HepG2 (cell line): ENCODE measurements around the gene PSMB3. TPM values are rescaled to one million over a fixed set of nuclear protein-coding genes. Genes with fewer than 3 reads are reported as not detected.

Source experiments
- ELF3 ChIP-seq: IDR thresholded peaks from 2 replicates; pipeline ENCODE4 v1.6.1; 2016; ENCODE audit warnings: missing genetic modification reagents, missing compliant biosample characterization
- RBM22 ChIP-seq: fragments of 200-400 bp; formaldehyde crosslinking; optimal IDR thresholded peaks from 2 replicates; pipeline ENCODE3; 2017; ENCODE audit warnings: mild to moderate bottlenecking, low read length, moderate library complexity
- RNF219 ChIP-seq: sonication (generic); formaldehyde crosslinking; IDR thresholded peaks from 2 replicates; pipeline ENCODE4 v1.5.0; 2020; ENCODE audit warnings: mild to moderate bottlenecking, missing genetic modification reagents
- TAF15 ChIP-seq: fragments of 200-400 bp; formaldehyde crosslinking; IDR thresholded peaks from one replicate; pipeline ENCODE4 v1.6.1; 2018; ENCODE audit warnings: mild to moderate bottlenecking, low read depth, low read length; ENCODE audit not compliant: poor library complexity, severe bottlenecking
- ZBTB10 ChIP-seq: sonication (generic); formaldehyde crosslinking; IDR thresholded peaks from 2 replicates; pipeline ENCODE4 v1.4.0; 2020; ENCODE audit warnings: missing genetic modification reagents, borderline replicate concordance
- ZBTB42 ChIP-seq: sonication (generic); formaldehyde crosslinking; IDR thresholded peaks from 2 replicates; pipeline ENCODE4 v1.5.0; 2020; ENCODE audit warnings: mild to moderate bottlenecking, missing genetic modification reagents
- ZNF337 ChIP-seq: sonication (generic); formaldehyde crosslinking; IDR thresholded peaks from 2 replicates; pipeline ENCODE4 v1.5.1; 2020; ENCODE audit warnings: missing genetic modification reagents, low read depth, mild to moderate bottlenecking, borderline replicate concordance
- ZNF687 ChIP-seq: sonication (generic); formaldehyde crosslinking; IDR thresholded peaks from 2 replicates; pipeline ENCODE4 v1.5.1; 2020; ENCODE audit warnings: mild to moderate bottlenecking, missing genetic modification reagents, moderate library complexity
- polyA plus RNA-seq, 8 experiments: library from polyadenylated mRNA; depleted of rRNA in 3 of 8; stranded (reverse) in 7 of 8; unstranded in 1 of 8; fragments of >200 nt; fragmentation: Illumina TruSeq in 4 of 8; extraction: Trizol in 4 of 8; gene quantifications; 2 replicates each; pipeline versions ENCODE4 v1.2.1 to v1.2.3, GENCODE V29; 2011 to 2016; ENCODE audit warnings: low read depth in 4 of 8, missing spikeins in 1 of 8, mixed read lengths in 1 of 8; ENCODE audit not compliant: insufficient read depth in 1 of 8
- total RNA-seq, 5 experiments: library from RNA; depleted of rRNA; stranded (reverse); fragments of >200 nt; fragmentation: Illumina TruSeq; extraction: Trizol; gene quantifications; 2 replicates each; pipeline ENCODE4 v1.2.3, GENCODE V29; 2016; ENCODE audit warnings: low read depth in 1 of 5
- TF ChIP-seq, protein P1 (sequence below), 2 experiments: sonication (generic) in 1 of 2; formaldehyde crosslinking in 1 of 2; IDR thresholded peaks; 2 replicates each; pipeline versions ENCODE4 v1.5.1 to v1.6.1; 2011 to 2020; ENCODE audit warnings: borderline replicate concordance in 1 of 2, low read depth in 1 of 2, low read length in 1 of 2, mild to moderate bottlenecking in 1 of 2, missing genetic modification reagents in 1 of 2, moderate library complexity in 1 of 2
- TF ChIP-seq, protein P2 (sequence below): sonication (generic); formaldehyde crosslinking; conservative IDR thresholded peaks from 2 replicates; pipeline ENCODE4 v1.4.0; 2020; ENCODE audit warnings: mild to moderate bottlenecking, missing genetic modification reagents, moderate library complexity

Gene PSMB3
- total and polyA plus RNA-seq, 2 of the 13 experiments (the other 11 are each of a cell fraction or from before 2014, with no cell fraction given), result 366 to 517 TPM

DNA sequence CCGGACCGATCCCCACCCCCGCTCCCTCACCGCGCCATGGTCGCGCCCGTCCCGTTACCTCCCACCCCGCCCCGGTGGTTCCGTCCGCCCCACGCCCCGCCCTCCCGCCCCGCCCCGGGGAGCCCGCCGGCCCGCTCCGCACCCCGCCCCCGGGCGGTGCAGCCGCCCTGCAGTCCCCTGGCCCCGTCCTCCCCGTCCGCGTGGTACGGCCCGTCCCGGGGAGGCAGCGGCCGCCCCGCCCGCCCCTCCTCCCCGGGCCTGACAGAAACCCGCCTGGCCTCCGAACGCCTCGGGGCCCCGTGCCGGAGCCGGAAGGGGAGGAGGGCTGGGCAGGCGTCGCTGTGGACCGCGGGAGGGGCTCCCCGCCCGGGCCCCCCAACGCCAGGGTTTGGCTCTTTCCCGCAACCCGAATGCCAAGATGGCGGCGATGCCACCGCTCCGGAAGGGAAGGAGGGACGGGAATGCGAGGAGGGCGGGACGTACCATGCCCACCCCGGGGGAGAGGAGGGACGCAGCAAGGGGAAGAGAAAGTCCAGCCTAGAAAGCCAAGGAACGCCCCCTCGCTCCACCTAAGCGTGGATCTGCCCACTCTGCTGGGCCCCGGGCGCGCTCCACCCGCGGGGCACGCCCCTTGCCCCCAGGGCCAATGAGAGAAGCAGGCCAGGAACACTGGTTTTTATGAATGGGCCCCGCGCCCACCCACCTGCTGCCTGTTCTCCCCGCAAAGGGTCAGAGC lies 47.1 kb downstream of the PSMB3 start, which contains the start of gene PIP4K2B (continued):
- peak; percentile 74 for TF ChIP-seq ZNF687 (CRISPR knock-in tag)
- peak; percentile 61 for TF ChIP-seq ELF3 (CRISPR knock-in tag)
- no peak for TF ChIP-seq ZBTB42 (CRISPR knock-in tag)
- TF ChIP-seq, protein P1, sequence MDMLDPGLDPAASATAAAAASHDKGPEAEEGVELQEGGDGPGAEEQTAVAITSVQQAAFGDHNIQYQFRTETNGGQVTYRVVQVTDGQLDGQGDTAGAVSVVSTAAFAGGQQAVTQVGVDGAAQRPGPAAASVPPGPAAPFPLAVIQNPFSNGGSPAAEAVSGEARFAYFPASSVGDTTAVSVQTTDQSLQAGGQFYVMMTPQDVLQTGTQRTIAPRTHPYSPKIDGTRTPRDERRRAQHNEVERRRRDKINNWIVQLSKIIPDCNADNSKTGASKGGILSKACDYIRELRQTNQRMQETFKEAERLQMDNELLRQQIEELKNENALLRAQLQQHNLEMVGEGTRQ (IDR thresholded peaks at IDR 0.05; ENCODE audit: low read depth, low read length), result no peak
- TF ChIP-seq, protein P1 (CRISPR knock-in tag; IDR thresholded peaks at IDR 0.05; ENCODE audit: borderline replicate concordance), result no peak; the same call in 1 of the 2 replicates
- TF ChIP-seq ZNF337 (CRISPR knock-in tag), result no peak
- TF ChIP-seq RNF219 (CRISPR knock-in tag), result no peak
- TF ChIP-seq ZBTB10 (CRISPR knock-in tag), result no peak
- TF ChIP-seq, protein P2, sequence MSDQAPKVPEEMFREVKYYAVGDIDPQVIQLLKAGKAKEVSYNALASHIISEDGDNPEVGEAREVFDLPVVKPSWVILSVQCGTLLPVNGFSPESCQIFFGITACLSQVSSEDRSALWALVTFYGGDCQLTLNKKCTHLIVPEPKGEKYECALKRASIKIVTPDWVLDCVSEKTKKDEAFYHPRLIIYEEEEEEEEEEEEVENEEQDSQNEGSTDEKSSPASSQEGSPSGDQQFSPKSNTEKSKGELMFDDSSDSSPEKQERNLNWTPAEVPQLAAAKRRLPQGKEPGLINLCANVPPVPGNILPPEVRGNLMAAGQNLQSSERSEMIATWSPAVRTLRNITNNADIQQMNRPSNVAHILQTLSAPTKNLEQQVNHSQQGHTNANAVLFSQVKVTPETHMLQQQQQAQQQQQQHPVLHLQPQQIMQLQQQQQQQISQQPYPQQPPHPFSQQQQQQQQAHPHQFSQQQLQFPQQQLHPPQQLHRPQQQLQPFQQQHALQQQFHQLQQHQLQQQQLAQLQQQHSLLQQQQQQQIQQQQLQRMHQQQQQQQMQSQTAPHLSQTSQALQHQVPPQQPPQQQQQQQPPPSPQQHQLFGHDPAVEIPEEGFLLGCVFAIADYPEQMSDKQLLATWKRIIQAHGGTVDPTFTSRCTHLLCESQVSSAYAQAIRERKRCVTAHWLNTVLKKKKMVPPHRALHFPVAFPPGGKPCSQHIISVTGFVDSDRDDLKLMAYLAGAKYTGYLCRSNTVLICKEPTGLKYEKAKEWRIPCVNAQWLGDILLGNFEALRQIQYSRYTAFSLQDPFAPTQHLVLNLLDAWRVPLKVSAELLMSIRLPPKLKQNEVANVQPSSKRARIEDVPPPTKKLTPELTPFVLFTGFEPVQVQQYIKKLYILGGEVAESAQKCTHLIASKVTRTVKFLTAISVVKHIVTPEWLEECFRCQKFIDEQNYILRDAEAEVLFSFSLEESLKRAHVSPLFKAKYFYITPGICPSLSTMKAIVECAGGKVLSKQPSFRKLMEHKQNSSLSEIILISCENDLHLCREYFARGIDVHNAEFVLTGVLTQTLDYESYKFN (CRISPR knock-in tag), result peak; percentile 84
- peak; percentile 98 for TF ChIP-seq TAF15
- TF ChIP-seq RBM22, result peak; percentile 85
